ENCODE data around the gene RNASEH1. TPM values are rescaled to one million over a fixed set of nuclear protein-coding genes. Genes with fewer than 3 reads are reported as not detected.
A peak's percentile ranks its signal among the peaks of the same experiment; 100 is the strongest.

Gene RNASEH1
- total RNA-seq, 4 donors from 2014 or later: 28.1 to 46.2 (median 34.0) TPM

GRCh38 chr2:3589086-3589485, 31.0 kb upstream of the RNASEH1 start:
- 72 to 87% methylated on average over 3 to 10 of the region's 11 CpGs for WGBS, 2 donors (ENCODE audit: low coverage in 1 of 2)
- Histone ChIP-seq H3K27ac (no peak overlapping the region), H3K27me3 (no peaks in the 10 kb centered on the region), H3K36me3 (peaks cover 0 to 2% of the 10 kb centered on the region in 2 donors), H3K4me3 (no peak overlapping the region), H3K9me3 (no peaks in the 10 kb centered on the region), H3K4me1 (peaks cover 0 to 20% (median 14%) of the 10 kb centered on the region in 3 donors)
- no peak for TF ChIP-seq POLR2A (IDR thresholded peaks at IDR 0.05)
- no peak for TF ChIP-seq POLR2AphosphoS5 (IDR thresholded peaks at IDR 0.05)
- TF ChIP-seq CTCF (IDR thresholded peaks at IDR 0.05): no peak
- no peak for TF ChIP-seq EP300 (IDR thresholded peaks at IDR 0.05)
- ATAC-seq: no peak

DNA sequence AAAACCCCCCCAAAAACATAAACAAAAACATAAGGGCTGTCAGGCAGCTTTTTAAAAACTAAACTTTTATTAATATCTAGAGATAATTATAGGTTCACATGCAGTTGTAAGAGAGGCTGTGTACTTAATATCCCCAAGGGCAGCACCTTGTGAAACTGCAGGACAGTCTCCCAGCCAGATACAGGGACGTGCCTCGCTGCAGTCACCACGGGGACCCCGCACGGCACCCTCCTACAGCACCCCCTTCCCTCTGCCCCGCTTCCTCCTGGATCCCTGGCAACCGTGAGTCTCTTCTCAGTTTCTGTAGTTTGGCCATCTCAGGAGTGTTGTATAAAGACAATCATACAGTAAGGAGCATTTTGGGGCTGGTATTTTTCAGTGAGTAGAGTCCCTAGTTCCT, 30.0 kb upstream of the RNASEH1 start:
- TF ChIP-seq EP300 (IDR thresholded peaks at IDR 0.05): no peak
- no peak for TF ChIP-seq POLR2A (IDR thresholded peaks at IDR 0.05)
- no peak for TF ChIP-seq CTCF (IDR thresholded peaks at IDR 0.05)
- TF ChIP-seq POLR2AphosphoS5 (IDR thresholded peaks at IDR 0.05): no peak
- 84 to 89% methylated on average over 6 to 7 of the region's 7 CpGs for WGBS, 2 donors (ENCODE audit: low coverage in 1 of 2)
- Histone ChIP-seq H3K4me1 (peaks cover 0 to 20% (median 14%) of the 10 kb centered on the region in 3 donors), H3K4me3 (no peak overlapping the region), H3K9me3 (no peaks in the 10 kb centered on the region), H3K36me3 (peaks cover 0 to 8% of the 10 kb centered on the region in 2 donors), H3K27me3 (no peaks in the 10 kb centered on the region), H3K27ac (no peak overlapping the region)
- ATAC-seq: no peak

DNA sequence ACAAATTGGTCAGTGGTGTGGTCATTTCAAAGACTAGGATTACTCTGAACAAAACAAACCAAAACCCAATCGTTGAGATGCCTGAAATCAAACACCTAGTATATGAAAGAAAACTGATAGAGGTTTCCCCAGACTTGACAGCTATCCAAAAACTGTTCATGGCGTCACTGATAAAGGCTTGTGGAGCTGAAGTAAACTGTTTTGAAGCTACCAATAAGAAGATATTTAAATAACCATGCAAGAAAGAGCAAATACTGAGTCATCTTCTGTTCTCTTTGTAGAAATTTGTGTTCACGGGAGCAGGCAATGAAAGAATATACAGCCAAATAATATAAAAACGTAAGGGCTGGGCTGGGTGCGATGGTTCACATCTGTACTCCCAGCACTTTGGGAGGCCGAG, 29.3 kb upstream of the RNASEH1 start:
- H3K9me3 ChIP-seq: no peaks in the 10 kb centered on the region
- TF ChIP-seq EP300 (IDR thresholded peaks at IDR 0.05): no peak
- no peak for TF ChIP-seq POLR2A (IDR thresholded peaks at IDR 0.05)
- TF ChIP-seq CTCF (IDR thresholded peaks at IDR 0.05): no peak
- no peak for TF ChIP-seq POLR2AphosphoS5 (IDR thresholded peaks at IDR 0.05)
- no peak overlapping the region for H3K27ac ChIP-seq
- H3K27me3 ChIP-seq: no peaks in the 10 kb centered on the region
- H3K36me3 ChIP-seq: peaks cover 0 to 14% of the 10 kb centered on the region in 2 donors
- ATAC-seq: no peak
- no peak overlapping the region for H3K4me3 ChIP-seq
- peaks cover 0 to 20% (median 14%) of the 10 kb centered on the region in 3 donors for H3K4me1 ChIP-seq
- 88% methylated on average over 5 to 6 of the region's 6 CpGs for WGBS, 2 donors (ENCODE audit: low coverage in 1 of 2)

DNA sequence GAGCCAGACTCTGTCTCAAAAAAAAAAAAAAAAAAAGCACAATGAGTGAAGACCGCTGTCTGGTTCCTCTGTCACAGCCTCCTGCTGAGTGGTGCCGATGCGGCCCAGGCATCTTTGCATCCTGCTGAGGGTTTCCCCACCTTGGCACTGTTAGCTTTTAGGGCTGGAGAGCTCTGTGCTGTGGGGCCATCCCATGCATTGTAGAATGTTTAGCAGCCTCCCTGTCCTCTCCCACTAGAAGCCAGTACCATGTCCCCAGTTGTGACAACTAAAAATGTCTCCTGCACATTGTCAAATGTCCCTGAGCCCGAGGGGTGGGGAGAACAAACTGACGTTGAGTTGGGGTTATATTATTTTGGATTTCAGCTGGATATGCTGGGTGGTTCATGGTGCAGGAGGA, 28.9 kb upstream of the RNASEH1 start:
- Histone ChIP-seq H3K4me1 (peaks cover 0 to 20% (median 14%) of the 10 kb centered on the region in 3 donors), H3K27me3 (no peaks in the 10 kb centered on the region), H3K9me3 (no peaks in the 10 kb centered on the region), H3K4me3 (no peak overlapping the region), H3K36me3 (peaks cover 0 to 18% of the 10 kb centered on the region in 2 donors), H3K27ac (no peak overlapping the region)
- 89 to 100% methylated on average over 3 to 5 of the region's 5 CpGs for WGBS, 2 donors (ENCODE audit: low coverage in 1 of 2)
- no peak for TF ChIP-seq POLR2AphosphoS5 (IDR thresholded peaks at IDR 0.05)
- TF ChIP-seq EP300 (IDR thresholded peaks at IDR 0.05): no peak
- no peak for TF ChIP-seq POLR2A (IDR thresholded peaks at IDR 0.05)
- no peak for TF ChIP-seq CTCF (IDR thresholded peaks at IDR 0.05)
- no peak for ATAC-seq

GRCh38 chr2:3586220-3586619, 28.1 kb upstream of the RNASEH1 start:
- 33 to 61% methylated on average over 3 to 4 of the region's 16 CpGs for WGBS, 2 donors (ENCODE audit: low coverage in 1 of 2)
- H3K36me3 ChIP-seq: peaks cover 0 to 26% of the 10 kb centered on the region in 2 donors
- no peaks in the 10 kb centered on the region for H3K27me3 ChIP-seq
- TF ChIP-seq POLR2AphosphoS5 (IDR thresholded peaks at IDR 0.05) (no peak), EP300 (IDR thresholded peaks at IDR 0.05) (no peak), CTCF (IDR thresholded peaks at IDR 0.05) (no peak), POLR2A (IDR thresholded peaks at IDR 0.05) (no peak)
- no peak overlapping the region for H3K4me3 ChIP-seq
- no peaks in the 10 kb centered on the region for H3K9me3 ChIP-seq
- peaks cover 0 to 20% (median 14%) of the 10 kb centered on the region in 3 donors for H3K4me1 ChIP-seq
- H3K27ac ChIP-seq: peak overlapping the region; percentile 59 to 81 (median 77)
- ATAC-seq: no peak
